Measurements from ENCODE around the gene CLDN1. TPM values are rescaled to one million over a fixed set of nuclear protein-coding genes. Genes with fewer than 3 reads are reported as not detected.

The CLDN1 gene
- polyA plus RNA-seq, 2 donors = 27.1 to 28.8 TPM

DNA sequence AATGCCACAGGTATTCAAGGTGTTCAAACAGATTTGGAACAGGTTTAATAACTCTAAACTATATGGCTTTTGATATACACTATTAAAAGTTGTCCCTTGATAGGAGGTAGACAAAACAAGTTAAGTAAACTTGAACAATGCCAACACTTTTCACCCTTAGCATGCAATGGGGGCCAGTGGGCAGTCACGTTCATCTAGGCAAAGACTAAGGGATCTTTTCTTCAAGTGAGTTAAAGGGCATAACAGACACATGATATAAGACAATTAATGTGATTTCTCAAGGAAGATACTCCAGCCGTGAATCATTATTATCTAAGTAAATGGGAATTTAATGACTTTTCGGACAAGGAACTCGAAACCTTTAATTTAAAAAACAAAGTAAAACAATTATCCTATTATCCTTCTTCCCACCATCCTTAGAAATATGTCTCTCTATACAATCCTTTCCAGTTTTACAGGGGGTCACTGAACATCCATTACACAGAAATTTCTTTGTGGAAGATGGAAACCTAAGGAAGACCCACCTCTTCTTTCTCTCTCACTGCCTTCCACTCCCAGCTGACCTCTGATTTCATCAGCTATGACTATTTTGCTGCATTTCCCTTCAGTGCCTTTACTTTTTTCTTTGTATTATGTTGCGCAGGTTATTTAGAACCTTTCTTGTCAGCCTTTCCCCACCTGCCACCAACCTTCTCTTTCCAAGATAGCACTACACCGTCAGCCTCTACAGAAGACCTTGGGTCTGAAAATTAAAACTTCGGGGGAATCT is 1.5 kb downstream of the CLDN1 start:
- H3K36me3 ChIP-seq (ENCODE audit: control insufficient read depth in 2 of 2, insufficient read depth in 2 of 2, low read length in 1 of 2) = no peaks in the 10 kb centered on the region
- H3K4me3 ChIP-seq (ENCODE audit: low read depth in 1 of 2, low read length in 2 of 2) = peak overlapping the region in 1 of 2 donors; percentile 76
- H3K4me1 ChIP-seq (ENCODE audit: control insufficient read depth in 2 of 2, insufficient read depth in 2 of 2, low read length in 1 of 2) = no peaks in the 10 kb centered on the region
- H3K27me3 ChIP-seq (ENCODE audit: control insufficient read depth in 1 of 2, insufficient read depth in 2 of 2, low read length in 2 of 2) = no peaks in the 10 kb centered on the region
- H3K9me3 ChIP-seq (ENCODE audit: control insufficient read depth in 2 of 2, insufficient read depth in 1 of 2, low read depth in 1 of 2, low read length in 1 of 2) = no peaks in the 10 kb centered on the region
- 88 to 89% methylated on average over 7 of the region's 7 CpGs for WGBS, 2 donors
- H3K27ac ChIP-seq (ENCODE audit: low read depth in 2 of 2, low read length in 1 of 2) = no peak overlapping the region

DNA sequence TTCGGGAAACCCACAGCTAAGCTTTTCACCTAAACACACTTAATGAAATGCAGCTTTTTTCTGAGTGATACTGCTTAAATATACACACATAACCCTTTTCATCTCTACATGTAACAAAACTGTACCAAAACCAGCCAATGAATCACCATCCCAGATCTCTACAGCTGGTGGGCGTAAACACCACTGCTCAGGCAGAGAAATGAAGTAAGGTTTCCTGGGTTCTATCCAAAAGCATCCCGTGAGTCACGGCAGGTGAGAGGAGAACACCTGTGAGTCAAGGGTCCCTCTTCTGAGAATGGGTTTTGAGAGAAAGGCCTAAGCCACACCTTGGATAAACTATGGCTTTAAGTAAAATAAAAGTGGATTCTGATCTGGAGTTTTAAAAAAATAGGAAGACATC is 2.6 kb downstream of the CLDN1 start:
- no peaks in the 10 kb centered on the region for H3K36me3 ChIP-seq (ENCODE audit: control insufficient read depth in 2 of 2, insufficient read depth in 2 of 2, low read length in 1 of 2)
- no peaks in the 10 kb centered on the region for H3K27me3 ChIP-seq (ENCODE audit: control insufficient read depth in 1 of 2, insufficient read depth in 2 of 2, low read length in 2 of 2)
- no peaks in the 10 kb centered on the region for H3K9me3 ChIP-seq (ENCODE audit: control insufficient read depth in 2 of 2, insufficient read depth in 1 of 2, low read depth in 1 of 2, low read length in 1 of 2)
- no peak overlapping the region for H3K4me3 ChIP-seq (ENCODE audit: low read depth in 1 of 2, low read length in 2 of 2)
- peak overlapping the region; percentile 58 to 64 for H3K27ac ChIP-seq (ENCODE audit: low read depth in 2 of 2, low read length in 1 of 2)
- WGBS, 2 donors = 52 to 61% methylated on average over 4 of the region's 4 CpGs
- no peaks in the 10 kb centered on the region for H3K4me1 ChIP-seq (ENCODE audit: control insufficient read depth in 2 of 2, insufficient read depth in 2 of 2, low read length in 1 of 2)

DNA sequence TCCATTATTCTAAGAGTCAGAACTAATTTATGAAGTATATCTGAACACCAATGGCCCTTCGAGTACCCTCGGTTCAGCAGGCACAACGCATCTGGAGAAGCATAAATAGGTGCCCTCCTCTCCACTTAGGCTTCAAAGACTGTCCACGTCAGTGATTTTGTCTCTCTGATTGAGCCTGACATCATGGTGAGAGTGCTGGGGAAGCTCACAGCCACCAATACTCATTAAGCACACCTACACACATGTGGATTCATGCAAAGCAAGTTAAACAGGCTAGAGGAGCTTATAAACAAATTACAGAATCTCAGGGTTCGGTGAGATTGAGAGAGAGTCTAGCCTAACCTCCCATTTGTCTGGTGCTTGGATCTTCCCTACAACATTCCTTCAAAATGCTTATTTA is 3.6 kb downstream of the CLDN1 start:
- Histone ChIP-seq H3K27me3 (ENCODE audit: control insufficient read depth in 1 of 2, insufficient read depth in 2 of 2, low read length in 2 of 2) (no peaks in the 10 kb centered on the region), H3K4me1 (ENCODE audit: control insufficient read depth in 2 of 2, insufficient read depth in 2 of 2, low read length in 1 of 2) (no peaks in the 10 kb centered on the region), H3K9me3 (ENCODE audit: control insufficient read depth in 2 of 2, insufficient read depth in 1 of 2, low read depth in 1 of 2, low read length in 1 of 2) (no peaks in the 10 kb centered on the region), H3K36me3 (ENCODE audit: control insufficient read depth in 2 of 2, insufficient read depth in 2 of 2, low read length in 1 of 2) (no peaks in the 10 kb centered on the region), H3K27ac (ENCODE audit: low read depth in 2 of 2, low read length in 1 of 2) (peak overlapping the region; percentile 56 to 64), H3K4me3 (ENCODE audit: low read depth in 1 of 2, low read length in 2 of 2) (no peak overlapping the region)
- WGBS, 2 donors = 75 to 83% methylated on average over 5 of the region's 5 CpGs

DNA sequence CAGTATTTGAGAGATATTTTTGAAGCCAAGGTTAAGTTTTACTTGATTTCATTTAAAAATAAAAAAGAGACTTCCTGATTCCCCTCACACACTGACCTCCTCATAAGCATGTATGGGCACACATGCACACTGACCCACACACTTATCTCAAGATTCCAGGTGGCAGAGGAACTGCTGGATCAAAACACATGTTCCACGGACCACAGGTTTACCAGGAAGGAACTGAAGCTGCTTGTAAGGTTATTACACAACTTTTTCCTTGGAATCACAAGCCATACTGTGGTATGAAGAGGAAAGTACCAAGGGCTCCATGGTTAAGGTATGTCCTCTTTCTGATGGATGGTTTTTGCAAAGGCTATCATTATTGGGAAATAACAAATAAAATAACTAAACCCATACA is 7.5 kb downstream of the CLDN1 start:
- Histone ChIP-seq H3K27me3 (ENCODE audit: control insufficient read depth in 1 of 2, insufficient read depth in 2 of 2, low read length in 2 of 2) (no peaks in the 10 kb centered on the region), H3K4me1 (ENCODE audit: control insufficient read depth in 2 of 2, insufficient read depth in 2 of 2, low read length in 1 of 2) (no peaks in the 10 kb centered on the region), H3K9me3 (ENCODE audit: control insufficient read depth in 2 of 2, insufficient read depth in 1 of 2, low read depth in 1 of 2, low read length in 1 of 2) (no peaks in the 10 kb centered on the region), H3K36me3 (ENCODE audit: control insufficient read depth in 2 of 2, insufficient read depth in 2 of 2, low read length in 1 of 2) (no peaks in the 10 kb centered on the region), H3K27ac (ENCODE audit: low read depth in 2 of 2, low read length in 1 of 2) (no peak overlapping the region), H3K4me3 (ENCODE audit: low read depth in 1 of 2, low read length in 2 of 2) (no peak overlapping the region)
- 55 to 60% methylated on average over 1 of the region's 1 CpG for WGBS, 2 donors

DNA sequence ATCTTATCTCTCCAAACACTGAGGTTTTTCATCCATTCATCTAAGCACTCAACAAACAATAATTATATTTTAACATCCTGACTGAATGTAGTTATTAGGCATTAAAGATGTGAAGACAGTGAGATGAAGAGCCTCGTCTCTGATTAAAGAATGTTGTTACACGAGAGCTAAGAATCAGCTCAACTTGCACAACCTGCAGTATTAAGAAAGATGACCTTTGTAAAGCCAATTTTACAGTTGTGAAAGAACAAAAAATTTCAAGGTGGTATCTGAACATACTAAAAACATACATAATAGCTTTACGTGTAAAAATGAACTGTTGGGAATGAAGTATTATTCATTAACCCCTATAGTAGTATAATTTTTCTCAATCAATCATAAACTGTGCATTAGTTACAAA is 12.8 kb downstream of the CLDN1 start:
- Histone ChIP-seq H3K4me3 (ENCODE audit: low read depth in 1 of 2, low read length in 2 of 2) (no peak overlapping the region), H3K27ac (ENCODE audit: low read depth in 2 of 2, low read length in 1 of 2) (no peak overlapping the region), H3K9me3 (ENCODE audit: control insufficient read depth in 2 of 2, insufficient read depth in 1 of 2, low read depth in 1 of 2, low read length in 1 of 2) (no peaks in the 10 kb centered on the region), H3K27me3 (ENCODE audit: control insufficient read depth in 1 of 2, insufficient read depth in 2 of 2, low read length in 2 of 2) (no peaks in the 10 kb centered on the region), H3K36me3 (ENCODE audit: control insufficient read depth in 2 of 2, insufficient read depth in 2 of 2, low read length in 1 of 2) (no peaks in the 10 kb centered on the region), H3K4me1 (ENCODE audit: control insufficient read depth in 2 of 2, insufficient read depth in 2 of 2, low read length in 1 of 2) (no peaks in the 10 kb centered on the region)
- WGBS, 2 donors = 73 to 83% methylated on average over 3 of the region's 3 CpGs

DNA sequence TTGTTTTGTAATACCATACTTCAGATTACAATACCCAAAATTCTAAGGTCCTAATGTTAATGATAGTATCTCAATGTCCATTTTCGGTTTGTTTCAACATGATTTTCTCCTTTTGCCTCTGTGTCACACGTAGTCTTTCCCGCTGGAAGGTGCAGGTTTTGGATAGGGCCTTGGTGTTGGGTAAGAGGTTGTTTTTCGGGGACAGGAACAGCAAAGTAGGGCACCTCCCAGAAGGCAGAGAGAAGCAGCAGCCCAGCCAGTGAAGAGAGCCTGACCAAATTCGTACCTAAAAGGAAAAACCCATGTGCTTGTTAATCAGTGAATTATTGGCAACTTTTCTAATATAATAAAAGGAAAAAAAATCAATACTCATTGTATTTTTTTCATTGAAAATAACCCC is 14.1 kb downstream of the CLDN1 start:
- Histone ChIP-seq H3K4me1 (ENCODE audit: control insufficient read depth in 2 of 2, insufficient read depth in 2 of 2, low read length in 1 of 2) (no peaks in the 10 kb centered on the region), H3K9me3 (ENCODE audit: control insufficient read depth in 2 of 2, insufficient read depth in 1 of 2, low read depth in 1 of 2, low read length in 1 of 2) (no peaks in the 10 kb centered on the region), H3K4me3 (ENCODE audit: low read depth in 1 of 2, low read length in 2 of 2) (no peak overlapping the region), H3K27me3 (ENCODE audit: control insufficient read depth in 1 of 2, insufficient read depth in 2 of 2, low read length in 2 of 2) (no peaks in the 10 kb centered on the region), H3K36me3 (ENCODE audit: control insufficient read depth in 2 of 2, insufficient read depth in 2 of 2, low read length in 1 of 2) (no peaks in the 10 kb centered on the region), H3K27ac (ENCODE audit: low read depth in 2 of 2, low read length in 1 of 2) (no peak overlapping the region)
- WGBS, 2 donors = 90 to 93% methylated on average over 5 of the region's 5 CpGs

DNA sequence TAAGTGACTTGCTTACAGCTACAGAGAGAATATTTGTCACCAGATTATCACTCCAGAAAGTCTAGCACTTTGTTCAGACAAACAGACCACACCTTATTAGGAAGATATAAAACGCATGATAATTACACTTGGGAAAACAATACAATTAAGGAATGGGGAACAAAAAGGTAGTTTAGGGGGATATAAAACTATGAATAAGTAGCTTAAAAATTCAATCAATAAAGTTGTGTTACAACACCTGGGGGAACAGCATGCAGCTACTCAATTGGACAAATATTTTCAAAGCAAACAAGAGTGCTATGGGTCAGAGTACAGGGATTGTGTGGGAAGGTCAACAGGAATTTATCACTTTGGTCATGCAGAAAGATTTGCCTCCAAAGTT is 15.1 kb downstream of the CLDN1 start:
- Histone ChIP-seq H3K4me3 (ENCODE audit: low read depth in 1 of 2, low read length in 2 of 2) (no peak overlapping the region), H3K27me3 (ENCODE audit: control insufficient read depth in 1 of 2, insufficient read depth in 2 of 2, low read length in 2 of 2) (no peaks in the 10 kb centered on the region), H3K9me3 (ENCODE audit: control insufficient read depth in 2 of 2, insufficient read depth in 1 of 2, low read depth in 1 of 2, low read length in 1 of 2) (no peaks in the 10 kb centered on the region), H3K36me3 (ENCODE audit: control insufficient read depth in 2 of 2, insufficient read depth in 2 of 2, low read length in 1 of 2) (no peaks in the 10 kb centered on the region), H3K27ac (ENCODE audit: low read depth in 2 of 2, low read length in 1 of 2) (no peak overlapping the region), H3K4me1 (ENCODE audit: control insufficient read depth in 2 of 2, insufficient read depth in 2 of 2, low read length in 1 of 2) (no peaks in the 10 kb centered on the region)
- WGBS, 2 donors = 48 to 58% methylated on average over 1 of the region's 1 CpG

DNA sequence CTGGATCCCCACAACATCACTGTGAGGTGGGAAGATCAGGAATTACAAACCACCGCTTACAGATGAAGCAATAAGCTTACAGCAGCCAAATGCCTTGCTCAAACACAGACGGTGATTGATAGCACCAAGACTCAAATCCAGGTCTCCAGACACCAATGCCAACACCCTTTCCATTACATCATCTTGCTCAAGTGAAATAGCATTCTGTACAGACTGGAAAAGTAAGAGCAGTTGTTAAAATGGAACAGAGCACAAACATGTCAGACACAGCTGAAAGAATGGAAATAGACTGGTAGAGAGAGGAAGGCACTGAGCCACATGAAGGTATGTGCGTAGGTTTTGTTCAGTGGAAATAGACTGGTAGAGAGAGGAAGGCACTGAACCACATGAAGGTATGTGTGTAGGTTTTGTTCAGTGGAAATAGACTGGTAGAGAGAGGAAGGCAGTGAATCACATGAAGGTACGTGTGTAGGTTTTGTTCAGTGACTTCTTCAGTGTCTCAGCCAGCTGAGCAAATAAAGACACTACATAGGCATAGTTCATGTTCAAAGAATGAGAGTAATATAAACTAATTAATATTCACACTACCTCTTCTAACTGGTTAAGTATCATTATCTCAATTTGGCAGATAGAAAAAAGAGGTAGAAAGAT is 15.6 kb downstream of the CLDN1 start:
- 37 to 51% methylated on average over 4 of the region's 4 CpGs for WGBS, 2 donors
- Histone ChIP-seq H3K9me3 (ENCODE audit: control insufficient read depth in 2 of 2, insufficient read depth in 1 of 2, low read depth in 1 of 2, low read length in 1 of 2) (no peaks in the 10 kb centered on the region), H3K4me3 (ENCODE audit: low read depth in 1 of 2, low read length in 2 of 2) (no peak overlapping the region), H3K4me1 (ENCODE audit: control insufficient read depth in 2 of 2, insufficient read depth in 2 of 2, low read length in 1 of 2) (no peaks in the 10 kb centered on the region), H3K27me3 (ENCODE audit: control insufficient read depth in 1 of 2, insufficient read depth in 2 of 2, low read length in 2 of 2) (no peaks in the 10 kb centered on the region), H3K36me3 (ENCODE audit: control insufficient read depth in 2 of 2, insufficient read depth in 2 of 2, low read length in 1 of 2) (no peaks in the 10 kb centered on the region), H3K27ac (ENCODE audit: low read depth in 2 of 2, low read length in 1 of 2) (peak overlapping the region; percentile 21 to 75)

DNA sequence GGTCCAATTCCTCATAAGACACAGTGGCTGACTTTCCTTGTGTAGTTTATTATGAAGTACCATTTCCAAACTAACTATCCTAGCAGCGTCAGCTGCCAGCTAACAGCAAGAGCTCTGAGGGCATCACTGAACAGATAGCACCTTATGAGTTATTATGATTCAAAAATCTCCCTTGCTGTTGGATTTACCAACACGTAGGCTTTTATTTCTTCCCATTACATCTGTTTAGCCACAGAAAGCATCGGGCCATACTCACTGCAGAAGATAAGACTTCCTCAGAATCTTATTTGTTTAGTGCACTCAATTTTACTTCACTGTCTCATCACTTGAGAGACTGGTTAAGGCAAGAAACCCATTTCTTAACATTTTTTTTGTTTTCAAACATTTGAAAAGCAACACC is 16.2 kb downstream of the CLDN1 start:
- 74 to 83% methylated on average over 3 of the region's 3 CpGs for WGBS, 2 donors
- Histone ChIP-seq H3K27ac (ENCODE audit: low read depth in 2 of 2, low read length in 1 of 2) (no peak overlapping the region), H3K9me3 (ENCODE audit: control insufficient read depth in 2 of 2, insufficient read depth in 1 of 2, low read depth in 1 of 2, low read length in 1 of 2) (no peaks in the 10 kb centered on the region)

DNA sequence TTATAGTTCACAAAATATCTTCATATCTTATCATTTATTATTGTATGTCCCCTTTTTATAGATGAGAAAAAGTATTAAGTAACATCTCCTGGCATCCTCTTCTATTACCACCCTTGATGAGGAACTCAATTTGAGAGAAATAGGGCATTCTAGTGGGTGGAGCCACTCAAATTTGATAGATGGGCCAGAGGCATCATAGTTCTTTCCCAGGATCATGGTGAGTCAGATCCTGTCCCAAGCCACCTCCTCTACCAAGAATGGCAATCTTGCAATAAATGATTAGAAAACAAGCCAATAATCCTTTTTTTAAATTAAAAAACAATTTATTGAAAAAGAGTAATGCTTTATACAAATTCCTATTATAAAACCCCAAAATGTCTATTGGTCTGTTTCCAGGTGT is 16.8 kb downstream of the CLDN1 start:
- Histone ChIP-seq H3K36me3 (ENCODE audit: control insufficient read depth in 2 of 2, insufficient read depth in 2 of 2, low read length in 1 of 2) (no peaks in the 10 kb centered on the region), H3K9me3 (ENCODE audit: control insufficient read depth in 2 of 2, insufficient read depth in 1 of 2, low read depth in 1 of 2, low read length in 1 of 2) (no peaks in the 10 kb centered on the region), H3K4me3 (ENCODE audit: low read depth in 1 of 2, low read length in 2 of 2) (no peak overlapping the region), H3K27me3 (ENCODE audit: control insufficient read depth in 1 of 2, insufficient read depth in 2 of 2, low read length in 2 of 2) (no peaks in the 10 kb centered on the region), H3K27ac (ENCODE audit: low read depth in 2 of 2, low read length in 1 of 2) (no peak overlapping the region), H3K4me1 (ENCODE audit: control insufficient read depth in 2 of 2, insufficient read depth in 2 of 2, low read length in 1 of 2) (no peaks in the 10 kb centered on the region)

More for the DNA sequence above, 16.2 kb downstream of the CLDN1 start:
- no peaks in the 10 kb centered on the region for H3K4me1 ChIP-seq (ENCODE audit: control insufficient read depth in 2 of 2, insufficient read depth in 2 of 2, low read length in 1 of 2)
- no peaks in the 10 kb centered on the region for H3K27me3 ChIP-seq (ENCODE audit: control insufficient read depth in 1 of 2, insufficient read depth in 2 of 2, low read length in 2 of 2)
- no peak overlapping the region for H3K4me3 ChIP-seq (ENCODE audit: low read depth in 1 of 2, low read length in 2 of 2)
- H3K36me3 ChIP-seq (ENCODE audit: control insufficient read depth in 2 of 2, insufficient read depth in 2 of 2, low read length in 1 of 2) = no peaks in the 10 kb centered on the region
